ENCODE results near the gene PRR12. TPM values are rescaled to one million over a fixed set of nuclear protein-coding genes. Genes with fewer than 3 reads are reported as not detected.

The PRR12 gene
- total and polyA plus RNA-seq, 2 donors from 2014 or later = 4.9 to 27.4 TPM

DNA sequence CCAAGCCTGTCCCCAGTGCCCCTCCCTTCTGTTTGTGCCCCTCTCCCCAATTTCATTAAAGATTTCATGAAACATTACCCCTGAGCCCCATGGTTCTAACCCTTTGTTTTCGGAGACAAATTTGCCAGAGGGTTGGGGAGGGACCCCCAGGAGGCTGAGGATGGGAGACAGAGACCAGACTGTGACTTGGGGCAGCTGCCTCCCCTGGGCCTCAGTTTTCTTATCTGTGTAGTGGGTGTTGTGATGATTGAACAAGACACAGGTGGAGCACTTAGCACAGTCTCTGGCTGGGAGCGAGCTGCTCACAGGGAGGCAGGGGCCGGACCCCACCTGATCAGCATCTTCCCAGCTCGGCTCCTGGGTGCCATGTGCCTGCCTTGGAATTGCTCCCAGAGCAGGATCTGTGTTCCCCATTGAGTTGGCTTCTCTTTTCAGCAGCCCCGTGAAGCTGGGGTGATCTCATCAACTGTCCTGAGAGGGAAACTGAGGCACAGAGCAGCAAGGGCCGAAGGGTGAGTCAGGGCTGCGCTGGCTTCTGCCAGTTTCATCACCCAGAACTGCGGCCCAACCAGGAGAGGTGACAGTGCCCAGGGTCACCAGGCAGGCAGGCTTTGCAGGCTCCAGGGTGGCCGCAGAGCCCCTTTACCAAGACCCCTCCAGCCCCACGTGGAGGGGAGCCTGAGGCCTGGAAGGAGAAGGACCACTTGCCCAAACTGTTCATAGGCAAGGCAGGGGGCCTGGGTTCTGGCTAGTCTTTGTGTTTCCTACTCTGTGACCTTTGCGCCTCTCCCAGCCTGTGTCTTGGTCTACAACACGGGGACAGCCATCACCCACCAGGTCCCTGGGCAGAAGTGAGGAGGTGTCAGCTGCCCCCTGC lies 67.8 kb downstream of the PRR12 start:
- Histone ChIP-seq H3K4me3 (ENCODE audit: low read length in 3 of 3) (no peak overlapping the region), H3K4me1 (ENCODE audit: control insufficient read depth in 2 of 3, insufficient read depth in 2 of 3, low read depth in 1 of 3, low read length in 3 of 3) (peaks cover 0 to 1% (median 0%) of the 10 kb centered on the region in 3 donors), H3K36me3 (ENCODE audit: control insufficient read depth in 2 of 3, insufficient read depth in 3 of 3, low read length in 3 of 3) (peaks cover 2 to 57% (median 24%) of the 10 kb centered on the region in 3 donors), H3K27me3 (ENCODE audit: control insufficient read depth, insufficient read depth, low read length) (no peaks in the 10 kb centered on the region), H3K9me3 (ENCODE audit: control insufficient read depth in 2 of 3, insufficient read depth in 1 of 3, low read length in 3 of 3) (no peaks in the 10 kb centered on the region), H3K9ac (ENCODE audit: low read length in 3 of 3) (no peak overlapping the region), H3K27ac (ENCODE audit: low read depth in 2 of 2, low read length in 2 of 2) (no peak overlapping the region)
- DNase-seq (peak in 1 of 5 donors; percentile 60), FAIRE-seq (no peak)
- TF ChIP-seq, protein P1, sequence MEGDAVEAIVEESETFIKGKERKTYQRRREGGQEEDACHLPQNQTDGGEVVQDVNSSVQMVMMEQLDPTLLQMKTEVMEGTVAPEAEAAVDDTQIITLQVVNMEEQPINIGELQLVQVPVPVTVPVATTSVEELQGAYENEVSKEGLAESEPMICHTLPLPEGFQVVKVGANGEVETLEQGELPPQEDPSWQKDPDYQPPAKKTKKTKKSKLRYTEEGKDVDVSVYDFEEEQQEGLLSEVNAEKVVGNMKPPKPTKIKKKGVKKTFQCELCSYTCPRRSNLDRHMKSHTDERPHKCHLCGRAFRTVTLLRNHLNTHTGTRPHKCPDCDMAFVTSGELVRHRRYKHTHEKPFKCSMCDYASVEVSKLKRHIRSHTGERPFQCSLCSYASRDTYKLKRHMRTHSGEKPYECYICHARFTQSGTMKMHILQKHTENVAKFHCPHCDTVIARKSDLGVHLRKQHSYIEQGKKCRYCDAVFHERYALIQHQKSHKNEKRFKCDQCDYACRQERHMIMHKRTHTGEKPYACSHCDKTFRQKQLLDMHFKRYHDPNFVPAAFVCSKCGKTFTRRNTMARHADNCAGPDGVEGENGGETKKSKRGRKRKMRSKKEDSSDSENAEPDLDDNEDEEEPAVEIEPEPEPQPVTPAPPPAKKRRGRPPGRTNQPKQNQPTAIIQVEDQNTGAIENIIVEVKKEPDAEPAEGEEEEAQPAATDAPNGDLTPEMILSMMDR (IDR thresholded peaks at IDR 0.05; ENCODE audit: borderline replicate concordance, extremely low read depth, insufficient read depth) = no peak
- intact Hi-C loops (cut with DNase I) = no loop called here

DNA sequence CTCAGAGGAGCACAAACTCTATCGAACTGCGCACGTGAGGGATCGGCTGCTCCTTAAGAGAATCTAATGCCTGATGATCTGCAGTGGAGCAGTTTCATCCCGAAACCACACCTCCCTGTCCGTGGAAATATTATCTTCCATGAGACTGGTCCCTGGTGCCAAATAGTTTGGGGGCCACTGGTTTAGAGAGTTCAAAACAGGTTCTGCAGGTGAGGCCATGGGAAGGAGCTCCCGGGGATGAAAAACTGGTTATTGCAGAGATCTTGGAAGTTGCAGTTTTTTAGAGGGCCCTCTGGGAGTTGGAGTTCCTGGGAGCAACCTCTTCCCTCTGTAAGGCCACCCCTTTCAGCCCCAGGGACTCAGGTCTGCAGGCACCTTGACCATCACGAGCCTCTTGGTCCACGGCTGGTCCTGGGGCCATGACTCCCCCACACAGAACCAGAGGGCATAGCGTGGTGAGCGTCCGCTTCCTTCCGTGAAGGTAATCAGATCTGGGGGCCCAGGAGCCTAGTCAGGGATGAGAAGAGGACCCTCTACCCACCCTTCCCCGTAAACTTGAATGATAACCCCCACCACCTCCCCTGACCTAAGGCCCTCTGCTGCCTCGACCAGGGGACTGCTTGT lies 69.5 kb downstream of the PRR12 start:
- no peak for DNase-seq

DNA sequence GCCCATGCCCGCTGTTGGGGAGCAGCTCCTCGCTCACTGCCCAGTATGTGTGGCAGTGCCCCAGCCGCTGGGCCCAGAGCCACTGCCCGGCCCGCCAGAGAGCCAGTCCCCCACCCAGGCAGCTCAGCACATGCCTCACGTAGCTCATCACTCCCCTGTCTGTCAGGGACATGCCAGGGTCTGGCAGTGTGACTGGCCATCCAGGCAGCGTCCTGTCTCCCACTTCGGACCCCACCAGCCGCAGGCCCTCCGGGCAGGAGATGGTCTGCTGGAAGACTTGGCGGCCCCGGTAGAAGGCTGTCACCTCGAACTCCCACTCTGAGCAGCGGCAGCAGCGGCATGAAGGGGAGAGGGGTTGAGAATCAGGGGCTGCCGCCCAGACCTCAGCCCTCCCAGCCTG lies 71.0 kb downstream of the PRR12 start:
- Histone ChIP-seq H3K4me3 (ENCODE audit: low read length in 3 of 3) (no peak overlapping the region), H3K9me3 (ENCODE audit: control insufficient read depth in 2 of 3, insufficient read depth in 1 of 3, low read length in 3 of 3) (no peaks in the 10 kb centered on the region), H3K4me1 (ENCODE audit: control insufficient read depth in 2 of 3, insufficient read depth in 2 of 3, low read depth in 1 of 3, low read length in 3 of 3) (peaks cover 0 to 13% (median 11%) of the 10 kb centered on the region in 3 donors), H3K27ac (ENCODE audit: low read depth in 2 of 2, low read length in 2 of 2) (no peak overlapping the region), H3K27me3 (ENCODE audit: control insufficient read depth, insufficient read depth, low read length) (no peaks in the 10 kb centered on the region), H3K9ac (ENCODE audit: low read length in 3 of 3) (no peak overlapping the region), H3K36me3 (ENCODE audit: control insufficient read depth in 2 of 3, insufficient read depth in 3 of 3, low read length in 3 of 3) (peaks cover 2 to 30% (median 13%) of the 10 kb centered on the region in 3 donors)
- FAIRE-seq (no peak), DNase-seq (no peak)
- intact Hi-C loops (cut with DNase I) = no loop called here
- TF ChIP-seq, protein P1 (IDR thresholded peaks at IDR 0.05; ENCODE audit: borderline replicate concordance, extremely low read depth, insufficient read depth) = no peak

More for the DNA sequence above, 69.5 kb downstream of the PRR12 start:
- H3K4me1 ChIP-seq (ENCODE audit: control insufficient read depth in 2 of 3, insufficient read depth in 2 of 3, low read depth in 1 of 3, low read length in 3 of 3) = peaks cover 0 to 6% (median 6%) of the 10 kb centered on the region in 3 donors
- H3K9me3 ChIP-seq (ENCODE audit: control insufficient read depth in 2 of 3, insufficient read depth in 1 of 3, low read length in 3 of 3) = no peaks in the 10 kb centered on the region
- intact Hi-C loops (cut with DNase I) = no loop called here
- no peak overlapping the region for H3K27ac ChIP-seq (ENCODE audit: low read depth in 2 of 2, low read length in 2 of 2)
- no peak overlapping the region for H3K9ac ChIP-seq (ENCODE audit: low read length in 3 of 3)
- TF ChIP-seq, protein P1 (IDR thresholded peaks at IDR 0.05; ENCODE audit: borderline replicate concordance, extremely low read depth, insufficient read depth) = no peak
- no peak for FAIRE-seq
- no peaks in the 10 kb centered on the region for H3K27me3 ChIP-seq (ENCODE audit: control insufficient read depth, insufficient read depth, low read length)
- H3K4me3 ChIP-seq (ENCODE audit: low read length in 3 of 3) = no peak overlapping the region
- H3K36me3 ChIP-seq (ENCODE audit: control insufficient read depth in 2 of 3, insufficient read depth in 3 of 3, low read length in 3 of 3) = peaks cover 2 to 42% (median 21%) of the 10 kb centered on the region in 3 donors
